GM21423 (cell line): Measurements from ENCODE around the gene ZKSCAN1.
A peak's percentile ranks its signal among the peaks of the same experiment; 100 is the strongest.
"Not testable (repeated sequence)": the region's sequence is repeated elsewhere in the genome, so short reads cannot be mapped to it uniquely, and the experiment has no call there.

ENCODE experiments used
- ATAC-seq: cut with Tn5 transposase; IDR thresholded peaks from one replicate; pipeline ENCODE4 v1.9.1; 2021; ENCODE audit warnings: mild to moderate bottlenecking, moderate library complexity; ENCODE audit not compliant: unreplicated experiment

The ZKSCAN1 gene

GRCh38 chr7:100015232-100016214, at the start of gene ZKSCAN1:
TSS of gene ZKSCAN1 (plus strand) at chr7:100015596. CDS start at chr7:100023507, 7,911 bp downstream.
- ATAC-seq: peak; percentile 96

GRCh38 chr7:99969298-99969697, 46.1 kb upstream of the ZKSCAN1 start:
- ATAC-seq: no peak

- not testable (repeated sequence) for ATAC-seq
Measured at GRCh38 chr7:99969813-99970212, 45.6 kb upstream of the ZKSCAN1 start.

- ATAC-seq: no peak
Measured at GRCh38 chr7:99971242-99971641, 44.2 kb upstream of the ZKSCAN1 start.

GRCh38 chr7:99973817-99974216, 41.6 kb upstream of the ZKSCAN1 start:
- ATAC-seq: not testable (repeated sequence)

GRCh38 chr7:99974681-99975080, 40.7 kb upstream of the ZKSCAN1 start:
- no peak for ATAC-seq

GRCh38 chr7:99975782-99976521, 39.4 kb upstream of the ZKSCAN1 start, which contains the start of gene AZGP1:
TSS of gene AZGP1 (minus strand) at chr7:99976031. CDS start at chr7:99976020, 11 bp downstream.
- no peak for ATAC-seq

GRCh38 chr7:99976626-99977025, 38.8 kb upstream of the ZKSCAN1 start:
- ATAC-seq: no peak

- ATAC-seq: not testable (repeated sequence)
Measured at GRCh38 chr7:99979814-99980225, 35.6 kb upstream of the ZKSCAN1 start.

GRCh38 chr7:99980448-99980872, 34.9 kb upstream of the ZKSCAN1 start:
- ATAC-seq: not testable (repeated sequence)

- ATAC-seq: not testable (repeated sequence)
Measured at GRCh38 chr7:99981066-99981465, 34.3 kb upstream of the ZKSCAN1 start.

GRCh38 chr7:99984593-99984992, 30.8 kb upstream of the ZKSCAN1 start:
- ATAC-seq: no peak

GRCh38 chr7:99987306-99987705, 28.1 kb upstream of the ZKSCAN1 start:
- ATAC-seq: not testable (repeated sequence)

GRCh38 chr7:99987846-99988245, 27.6 kb upstream of the ZKSCAN1 start:
- no peak for ATAC-seq

- no peak for ATAC-seq
Measured at GRCh38 chr7:99990460-99990852, 24.9 kb upstream of the ZKSCAN1 start.

GRCh38 chr7:99991543-99991942, 23.9 kb upstream of the ZKSCAN1 start:
- not testable (repeated sequence) for ATAC-seq

- no peak for ATAC-seq
Measured at GRCh38 chr7:99992330-99993038, 22.9 kb upstream of the ZKSCAN1 start.

GRCh38 chr7:99994819-99995218, 20.6 kb upstream of the ZKSCAN1 start:
- no peak for ATAC-seq

GRCh38 chr7:99996755-99997544, 18.4 kb upstream of the ZKSCAN1 start:
- no peak for ATAC-seq

- peak; percentile 48 for ATAC-seq
Measured at GRCh38 chr7:99997545-99998137, 17.8 kb upstream of the ZKSCAN1 start.
